Stimulated activated naive CD8-positive, alpha-beta T cell treated with anti-CD3 and anti-CD28 coated beads, Interleukin-15, Interleukin-2, amounts not matched to agents 100 U/mL and 50 U/mL, for 24 hours (primary cell): ENCODE measurements around the gene PPP2CA.
"Not testable (repeated sequence)": the region's sequence is repeated elsewhere in the genome, so short reads cannot be mapped to it uniquely, and the experiment has no call there.

Experiments
- ATAC-seq: fragments of 150-1000 bp; cut with Tn5 transposase; one replicate; pipeline ENCODE4 v1.10.0; 2021
- DNase-seq: peaks from one replicate; pipeline ENCODE4 v3.0.0; 2021

Gene PPP2CA

GRCh38 chr5:134189031-134189430 lies 36.8 kb downstream of the PPP2CA start:
- ATAC-seq (no peak), DNase-seq (no peak)

- no peak for DNase-seq
- no peak for ATAC-seq
Measured at GRCh38 chr5:134188092-134188491, 37.8 kb downstream of the PPP2CA start.

GRCh38 chr5:134184155-134185135 lies 41.4 kb downstream of the PPP2CA start:
- ATAC-seq (peak; percentile 94), DNase-seq (peak; percentile 84)

- ATAC-seq: no peak
Measured at GRCh38 chr5:134183481-134183880, 42.4 kb downstream of the PPP2CA start.

GRCh38 chr5:134178096-134178419 lies 47.8 kb downstream of the PPP2CA start:
- ATAC-seq: no peak
- DNase-seq: no peak

More at GRCh38 chr5:134183481-134183880, 42.4 kb downstream of the PPP2CA start:
- DNase-seq: no peak

GRCh38 chr5:134177369-134178095 lies 48.3 kb downstream of the PPP2CA start:
- DNase-seq (no peak), ATAC-seq (no peak)

- DNase-seq: peak; percentile 88
- peak; percentile 87 for ATAC-seq
Measured at GRCh38 chr5:134176511-134177368, 49.1 kb downstream of the PPP2CA start, which contains the start of gene SKP1. TSS of gene SKP1 (minus strand) at chr5:134176950. CDS start at chr5:134174022, 2,928 bp downstream.

GRCh38 chr5:134175921-134176510 lies 49.9 kb downstream of the PPP2CA start:
- peak; percentile 21 for ATAC-seq

GRCh38 chr5:134174841-134175839 lies 50.7 kb downstream of the PPP2CA start:
- ATAC-seq (no peak), DNase-seq (no peak)

More at GRCh38 chr5:134175921-134176510, 49.9 kb downstream of the PPP2CA start:
- DNase-seq: no peak

GRCh38 chr5:134171972-134172371 lies 53.9 kb downstream of the PPP2CA start:
- DNase-seq (no peak), ATAC-seq (no peak)

- no peak for DNase-seq
- no peak for ATAC-seq
Measured at GRCh38 chr5:134162592-134162991, 63.3 kb downstream of the PPP2CA start.

- no peak for DNase-seq
- peak; percentile 36 for ATAC-seq
Measured at GRCh38 chr5:134161513-134162395, 64.1 kb downstream of the PPP2CA start.

GRCh38 chr5:134153657-134154056 lies 72.2 kb downstream of the PPP2CA start:
- no peak for DNase-seq

GRCh38 chr5:134153241-134153640 lies 72.6 kb downstream of the PPP2CA start:
- DNase-seq: no peak
- ATAC-seq: no peak

More at GRCh38 chr5:134153657-134154056, 72.2 kb downstream of the PPP2CA start:
- no peak for ATAC-seq

GRCh38 chr5:134152173-134152832 lies 73.6 kb downstream of the PPP2CA start:
- DNase-seq, ATAC-seq: not testable (repeated sequence)

- DNase-seq (no peak), ATAC-seq (no peak)
Measured at GRCh38 chr5:134151723-134152122, 74.2 kb downstream of the PPP2CA start.

- no peak for ATAC-seq
Measured at GRCh38 chr5:134149571-134150303, 76.1 kb downstream of the PPP2CA start.

GRCh38 chr5:134148986-134149539 lies 76.8 kb downstream of the PPP2CA start:
- DNase-seq (no peak), ATAC-seq (no peak)

More at GRCh38 chr5:134149571-134150303, 76.1 kb downstream of the PPP2CA start:
- DNase-seq: no peak
